Parathyroid adenoma (tissue), 2 donors: ENCODE measurements around the gene MDN1.

Experiments
- H2AFZ ChIP-seq: fragments of 300-600 bp; sonication (generic); one replicate; pipeline ENCODE4 v1.7.0; 2017; ENCODE audit warnings: antibody characterized with exemption, mild to moderate bottlenecking
- H3K27ac ChIP-seq: fragments of 300-600 bp; sonication (generic); one replicate; pipeline ENCODE4 v1.7.0; 2017
- H3K27me3 ChIP-seq: fragments of 300-600 bp; sonication (generic); one replicate; pipeline ENCODE4 v1.7.0; 2017; ENCODE audit warnings: low read length; ENCODE audit not compliant: control insufficient read depth, insufficient read depth
- H3K36me3 ChIP-seq: fragments of 300-600 bp; sonication (generic); one replicate; pipeline ENCODE4 v1.7.0; 2017; ENCODE audit warnings: low read length; ENCODE audit not compliant: control insufficient read depth, insufficient read depth
- H3K4me1 ChIP-seq: fragments of 300-600 bp; sonication (generic); one replicate; pipeline ENCODE4 v1.7.0; 2017; ENCODE audit warnings: control low read depth
- H3K4me2 ChIP-seq: fragments of 300-600 bp; sonication (generic); one replicate; pipeline ENCODE4 v1.7.0; 2017; ENCODE audit warnings: low read length
- H3K4me3 ChIP-seq: fragments of 300-600 bp; sonication (generic); one replicate; pipeline ENCODE4 v1.7.0; 2017; ENCODE audit warnings: low read depth, low read length
- H3K79me2 ChIP-seq: fragments of 300-600 bp; sonication (generic); one replicate; pipeline ENCODE4 v1.7.0; 2017; ENCODE audit warnings: control low read depth
- H3K9ac ChIP-seq: fragments of 300-600 bp; sonication (generic); one replicate; pipeline ENCODE4 v1.7.0; 2017; ENCODE audit warnings: mild to moderate bottlenecking
- H3K9me3 ChIP-seq: fragments of 300-600 bp; sonication (generic); one replicate; pipeline ENCODE4 v1.7.0; 2017; ENCODE audit warnings: low read length; ENCODE audit not compliant: control insufficient read depth
- TF ChIP-seq, protein P1 (sequence below): fragments of 300-600 bp; sonication (generic); IDR thresholded peaks from one replicate; pipeline ENCODE4 v1.7.0; 2017; ENCODE audit warnings: antibody characterized with exemption, mild to moderate bottlenecking
- donor health status: primary hyperparathyroidism.

Gene MDN1

DNA sequence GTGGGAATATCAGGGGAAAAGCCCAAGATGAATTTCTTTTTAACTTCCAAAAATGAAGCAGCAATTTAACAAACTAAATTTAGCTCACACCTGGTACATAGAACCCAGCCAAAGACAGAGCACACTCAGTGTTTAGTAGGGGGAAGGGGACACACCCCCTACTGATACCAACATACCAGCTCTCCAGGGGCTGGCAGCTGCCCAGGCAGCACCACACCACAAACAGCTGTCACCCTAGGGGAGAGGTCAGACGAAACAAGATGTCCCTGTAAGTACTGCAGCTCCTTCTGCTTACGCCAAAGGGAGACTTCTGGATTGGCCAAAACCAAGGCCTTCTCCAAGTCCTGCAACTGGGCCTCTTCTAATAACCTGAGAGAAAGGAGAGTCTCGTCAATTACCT, 26.0 kb downstream of the MDN1 start:
- no peak overlapping the region for H2AFZ ChIP-seq
- H3K27me3 ChIP-seq, result no peaks in the 10 kb centered on the region
- H3K4me2 ChIP-seq, result no peak overlapping the region
- no peak overlapping the region for H3K4me3 ChIP-seq
- no peaks in the 10 kb centered on the region for H3K36me3 ChIP-seq
- H3K79me2 ChIP-seq, result peaks cover 5% of the 10 kb centered on the region
- H3K9me3 ChIP-seq, result no peaks in the 10 kb centered on the region
- TF ChIP-seq, protein P1, sequence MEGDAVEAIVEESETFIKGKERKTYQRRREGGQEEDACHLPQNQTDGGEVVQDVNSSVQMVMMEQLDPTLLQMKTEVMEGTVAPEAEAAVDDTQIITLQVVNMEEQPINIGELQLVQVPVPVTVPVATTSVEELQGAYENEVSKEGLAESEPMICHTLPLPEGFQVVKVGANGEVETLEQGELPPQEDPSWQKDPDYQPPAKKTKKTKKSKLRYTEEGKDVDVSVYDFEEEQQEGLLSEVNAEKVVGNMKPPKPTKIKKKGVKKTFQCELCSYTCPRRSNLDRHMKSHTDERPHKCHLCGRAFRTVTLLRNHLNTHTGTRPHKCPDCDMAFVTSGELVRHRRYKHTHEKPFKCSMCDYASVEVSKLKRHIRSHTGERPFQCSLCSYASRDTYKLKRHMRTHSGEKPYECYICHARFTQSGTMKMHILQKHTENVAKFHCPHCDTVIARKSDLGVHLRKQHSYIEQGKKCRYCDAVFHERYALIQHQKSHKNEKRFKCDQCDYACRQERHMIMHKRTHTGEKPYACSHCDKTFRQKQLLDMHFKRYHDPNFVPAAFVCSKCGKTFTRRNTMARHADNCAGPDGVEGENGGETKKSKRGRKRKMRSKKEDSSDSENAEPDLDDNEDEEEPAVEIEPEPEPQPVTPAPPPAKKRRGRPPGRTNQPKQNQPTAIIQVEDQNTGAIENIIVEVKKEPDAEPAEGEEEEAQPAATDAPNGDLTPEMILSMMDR, result no peak
- no peak overlapping the region for H3K27ac ChIP-seq
- H3K9ac ChIP-seq, result no peak overlapping the region
- no peaks in the 10 kb centered on the region for H3K4me1 ChIP-seq

DNA sequence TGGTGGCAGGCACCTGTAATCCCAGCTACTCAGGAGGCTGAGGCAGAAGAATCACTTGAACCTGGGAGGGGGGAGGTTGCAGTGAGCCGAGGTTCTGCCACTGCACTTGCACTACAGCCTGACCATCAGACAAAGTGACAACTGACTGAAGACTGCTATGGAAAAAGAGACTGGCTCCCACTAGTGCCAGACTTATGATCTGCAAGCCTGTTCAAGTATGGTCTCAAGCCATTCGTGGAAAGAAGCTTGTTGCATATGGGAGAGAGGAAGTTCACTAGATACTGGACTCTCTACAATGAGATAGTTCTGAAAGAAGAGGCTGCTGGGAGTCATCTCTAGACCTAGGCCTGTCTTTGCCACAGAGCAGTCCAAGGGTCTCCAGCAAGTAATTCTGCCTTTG, 26.7 kb downstream of the MDN1 start:
- Histone ChIP-seq H3K9ac (no peak overlapping the region), H3K27ac (no peak overlapping the region), H3K79me2 (peaks cover 5% of the 10 kb centered on the region), H3K9me3 (no peaks in the 10 kb centered on the region), H3K27me3 (no peaks in the 10 kb centered on the region), H3K36me3 (no peaks in the 10 kb centered on the region), H2AFZ (no peak overlapping the region), H3K4me3 (no peak overlapping the region), H3K4me2 (no peak overlapping the region), H3K4me1 (no peaks in the 10 kb centered on the region)
- TF ChIP-seq, protein P1, result peak; percentile 19

DNA sequence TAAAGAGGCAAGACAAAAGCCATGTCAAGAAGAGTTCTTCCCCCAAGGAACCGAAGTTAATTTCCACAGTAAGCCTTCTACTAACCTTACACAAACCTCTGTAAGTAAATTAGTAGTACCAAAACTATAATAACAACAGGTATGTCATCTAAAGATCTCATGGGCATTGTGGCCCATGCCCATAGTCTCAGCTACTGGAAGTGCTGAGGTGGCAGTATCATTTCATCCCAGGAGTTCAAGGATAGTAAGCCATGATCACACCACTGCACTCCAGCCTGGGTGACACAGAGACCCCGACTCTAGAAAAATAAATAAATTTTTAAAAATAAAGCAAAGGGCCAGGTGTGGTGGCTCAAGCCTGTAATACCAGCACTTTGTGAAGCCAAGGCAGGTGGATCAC, 29.2 kb downstream of the MDN1 start:
- H3K9me3 ChIP-seq, result no peaks in the 10 kb centered on the region
- no peaks in the 10 kb centered on the region for H3K27me3 ChIP-seq
- H3K79me2 ChIP-seq, result no peaks in the 10 kb centered on the region
- H3K36me3 ChIP-seq, result no peaks in the 10 kb centered on the region
- no peak overlapping the region for H3K27ac ChIP-seq
- no peak overlapping the region for H3K4me3 ChIP-seq
- TF ChIP-seq, protein P1, result no peak
- H3K4me2 ChIP-seq, result no peak overlapping the region
- no peak overlapping the region for H2AFZ ChIP-seq
- no peaks in the 10 kb centered on the region for H3K4me1 ChIP-seq
- no peak overlapping the region for H3K9ac ChIP-seq

DNA sequence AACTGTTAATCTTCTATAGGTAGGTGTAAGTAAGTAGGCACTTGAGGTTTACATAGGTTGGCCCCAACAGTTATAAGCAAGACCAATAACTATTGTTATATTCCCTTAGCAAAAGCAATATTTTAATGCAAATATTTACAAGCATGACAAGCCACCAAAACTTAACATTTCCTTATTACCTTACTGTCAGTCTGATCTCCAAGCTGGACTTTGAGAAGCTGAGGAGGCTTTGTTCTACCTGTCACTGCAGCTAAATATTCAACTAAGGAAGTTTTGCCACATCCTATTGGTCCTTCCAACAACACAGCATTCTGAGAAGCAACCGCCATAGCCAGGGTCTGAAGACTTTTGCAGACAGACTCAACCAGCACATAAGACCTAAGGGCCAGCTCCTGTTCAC, 29.6 kb downstream of the MDN1 start:
- Histone ChIP-seq H3K4me1 (no peaks in the 10 kb centered on the region), H3K9ac (no peak overlapping the region), H3K79me2 (no peaks in the 10 kb centered on the region), H3K27me3 (no peaks in the 10 kb centered on the region), H3K36me3 (no peaks in the 10 kb centered on the region), H3K4me2 (no peak overlapping the region), H2AFZ (no peak overlapping the region), H3K27ac (no peak overlapping the region), H3K4me3 (no peak overlapping the region), H3K9me3 (no peaks in the 10 kb centered on the region)
- TF ChIP-seq, protein P1, result no peak

DNA sequence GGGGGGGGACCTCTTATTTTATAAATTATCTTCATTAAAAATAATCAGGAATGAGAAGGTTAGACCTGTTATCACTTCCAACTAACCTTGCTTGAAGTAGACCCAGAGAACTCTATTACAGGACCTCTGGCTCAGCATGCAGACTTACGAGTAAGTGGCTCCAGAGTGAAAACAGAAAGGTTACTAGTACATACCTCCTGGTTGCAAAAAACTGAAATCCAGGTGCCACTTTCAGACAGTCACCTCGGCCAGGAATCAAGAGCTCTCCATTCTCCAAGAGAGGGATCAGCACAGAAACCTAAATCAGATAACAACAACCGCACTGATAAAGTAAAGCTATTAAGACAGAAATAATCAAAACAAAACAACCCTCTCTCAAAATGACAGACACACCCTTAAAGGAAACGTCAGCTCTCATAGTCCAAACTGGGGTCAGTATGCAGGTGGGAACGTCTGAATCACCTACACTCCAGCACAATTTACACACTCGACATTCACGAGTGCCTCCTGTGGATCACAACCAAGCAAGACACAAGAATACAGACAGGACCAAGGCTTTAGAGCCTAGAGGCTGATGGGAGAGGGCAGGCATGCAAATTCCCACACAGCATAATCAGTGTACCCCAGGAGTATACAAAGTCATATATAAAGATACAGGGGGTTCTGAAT, 31.8 kb downstream of the MDN1 start:
- no peak overlapping the region for H3K4me3 ChIP-seq
- H2AFZ ChIP-seq, result no peak overlapping the region
- no peak overlapping the region for H3K4me2 ChIP-seq
- H3K27me3 ChIP-seq, result no peaks in the 10 kb centered on the region
- no peaks in the 10 kb centered on the region for H3K79me2 ChIP-seq
- H3K9me3 ChIP-seq, result no peaks in the 10 kb centered on the region
- TF ChIP-seq, protein P1, result no peak
- H3K36me3 ChIP-seq, result no peaks in the 10 kb centered on the region
- no peak overlapping the region for H3K27ac ChIP-seq
- no peaks in the 10 kb centered on the region for H3K4me1 ChIP-seq
- H3K9ac ChIP-seq, result no peak overlapping the region
